OCI-LY1 (cell line): ENCODE data around the gene RAB13.

Experiments used
- H2AFZ ChIP-seq: fragments of 200-600 bp; sonication (generic), shearing (Covaris generic); 2 replicates; pipeline ENCODE4 v1.6.0; 2014; ENCODE audit warnings: antibody characterized with exemption, mild to moderate bottlenecking, low read length
- H3F3A ChIP-seq: fragments of 200-600 bp; sonication (generic), shearing (Covaris generic); 2 replicates; pipeline ENCODE4 v1.6.0; 2014; ENCODE audit warnings: mild to moderate bottlenecking, antibody characterized with exemption, low read length, moderate library complexity; ENCODE audit not compliant: insufficient read depth
- H3K27ac ChIP-seq: fragments of 200-600 bp; sonication (generic); 2 replicates; pipeline ENCODE4 v1.5.1; 2014; ENCODE audit warnings: low read length, mixed run types, mild to moderate bottlenecking, low read depth; ENCODE audit not compliant: poor library complexity, severe bottlenecking
- H3K27me3 ChIP-seq: fragments of 200-600 bp; sonication (generic); 2 replicates; pipeline ENCODE4 v1.6.0; 2014; ENCODE audit warnings: antibody characterized with exemption, mild to moderate bottlenecking, low read length, moderate library complexity; ENCODE audit not compliant: insufficient read depth
- H3K36me3 ChIP-seq: fragments of 200-600 bp; sonication (generic); 2 replicates; pipeline ENCODE4 v1.6.1; 2014; ENCODE audit warnings: mild to moderate bottlenecking, antibody characterized with exemption, low read length, moderate library complexity, mixed read lengths; ENCODE audit not compliant: insufficient read depth
- H3K4me1 ChIP-seq: fragments of 200-600 bp; sonication (generic); 2 replicates; pipeline ENCODE4 v1.5.1; 2014; ENCODE audit warnings: mild to moderate bottlenecking, low read length, moderate library complexity; ENCODE audit not compliant: insufficient read depth, severe bottlenecking
- H3K4me2 ChIP-seq: fragments of 200-600 bp; sonication (generic), shearing (Covaris generic); 2 replicates; pipeline ENCODE4 v1.6.1; 2014; ENCODE audit warnings: low read length
- H3K4me3 ChIP-seq: fragments of 200-600 bp; sonication (generic); 2 replicates; pipeline ENCODE4 v1.5.1; 2014; ENCODE audit warnings: low read length, low read depth, mild to moderate bottlenecking, mixed read lengths; ENCODE audit not compliant: poor library complexity, severe bottlenecking
- H3K79me2 ChIP-seq: fragments of 200-600 bp; shearing (Covaris generic); 2 replicates; pipeline ENCODE4 v1.6.1; 2016; ENCODE audit warnings: mixed run types, low read length, mixed read lengths; ENCODE audit not compliant: insufficient read depth
- H3K9ac ChIP-seq: fragments of 200-600 bp; sonication (generic), shearing (Covaris generic); 2 replicates; pipeline ENCODE4 v1.6.1; 2014; ENCODE audit warnings: mild to moderate bottlenecking, low read length, mixed read lengths
- H3K9me2 ChIP-seq: fragments of 200-600 bp; sonication (generic), shearing (Covaris generic); 2 replicates; pipeline ENCODE4 v1.6.1; 2014; ENCODE audit warnings: low read depth, mild to moderate bottlenecking, low read length, mixed read lengths
- H3K9me3 ChIP-seq: fragments of 200-600 bp; shearing (Covaris generic); 2 replicates; pipeline ENCODE4 v1.6.1; 2014; ENCODE audit warnings: low read length, mixed read lengths
- H4K20me1 ChIP-seq: fragments of 200-600 bp; sonication (generic), shearing (Covaris generic); 2 replicates; pipeline ENCODE4 v1.6.0; 2016; ENCODE audit warnings: mild to moderate bottlenecking, low read length; ENCODE audit not compliant: insufficient read depth
- EZH2 ChIP-seq: fragments of 200-600 bp; sonication (generic), shearing (Covaris generic); IDR thresholded peaks from 2 replicates; pipeline ENCODE4 v1.8.0; 2017; ENCODE audit warnings: borderline replicate concordance, mixed run types, mild to moderate bottlenecking, antibody characterized with exemption, low read length, moderate library complexity, mixed read lengths
- TF ChIP-seq, protein P1 (sequence below): fragments of 200-600 bp; sonication (generic), shearing (Covaris generic); IDR thresholded peaks from 2 replicates; pipeline ENCODE4 v1.5.1; 2017; ENCODE audit warnings: mild to moderate bottlenecking, antibody characterized with exemption, low read length, moderate library complexity, mixed read lengths

RAB13 gene

DNA sequence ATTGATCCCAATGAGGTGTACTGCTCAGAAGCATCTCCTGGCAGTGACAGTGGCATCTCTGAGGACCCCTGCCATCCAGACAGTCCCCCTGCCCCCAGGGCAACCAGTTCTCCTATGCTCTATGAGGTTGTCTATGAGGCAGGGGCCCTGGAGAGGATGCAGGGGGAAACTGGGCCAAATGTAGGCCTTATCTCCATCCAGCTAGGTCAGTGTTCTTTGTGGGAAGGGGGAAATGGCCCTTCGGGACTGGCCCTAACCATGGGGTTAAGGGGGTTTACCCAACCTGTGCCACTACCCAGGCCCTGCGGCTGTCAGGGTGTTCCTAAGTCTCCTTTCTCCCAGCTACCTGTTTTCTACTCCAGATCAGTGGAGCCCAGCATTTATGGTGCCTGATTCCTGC, 17.2 kb downstream of the RAB13 start:
- no peaks in the 10 kb centered on the region for H4K20me1 ChIP-seq
- peak overlapping the region; percentile 94 for H3K9ac ChIP-seq
- H3K4me1 ChIP-seq = peaks cover 46% of the 10 kb centered on the region
- no peaks in the 10 kb centered on the region for H3K27me3 ChIP-seq
- H3K9me2 ChIP-seq = no peaks in the 10 kb centered on the region
- no peak for TF ChIP-seq EZH2
- TF ChIP-seq, protein P1, sequence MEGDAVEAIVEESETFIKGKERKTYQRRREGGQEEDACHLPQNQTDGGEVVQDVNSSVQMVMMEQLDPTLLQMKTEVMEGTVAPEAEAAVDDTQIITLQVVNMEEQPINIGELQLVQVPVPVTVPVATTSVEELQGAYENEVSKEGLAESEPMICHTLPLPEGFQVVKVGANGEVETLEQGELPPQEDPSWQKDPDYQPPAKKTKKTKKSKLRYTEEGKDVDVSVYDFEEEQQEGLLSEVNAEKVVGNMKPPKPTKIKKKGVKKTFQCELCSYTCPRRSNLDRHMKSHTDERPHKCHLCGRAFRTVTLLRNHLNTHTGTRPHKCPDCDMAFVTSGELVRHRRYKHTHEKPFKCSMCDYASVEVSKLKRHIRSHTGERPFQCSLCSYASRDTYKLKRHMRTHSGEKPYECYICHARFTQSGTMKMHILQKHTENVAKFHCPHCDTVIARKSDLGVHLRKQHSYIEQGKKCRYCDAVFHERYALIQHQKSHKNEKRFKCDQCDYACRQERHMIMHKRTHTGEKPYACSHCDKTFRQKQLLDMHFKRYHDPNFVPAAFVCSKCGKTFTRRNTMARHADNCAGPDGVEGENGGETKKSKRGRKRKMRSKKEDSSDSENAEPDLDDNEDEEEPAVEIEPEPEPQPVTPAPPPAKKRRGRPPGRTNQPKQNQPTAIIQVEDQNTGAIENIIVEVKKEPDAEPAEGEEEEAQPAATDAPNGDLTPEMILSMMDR = no peak
- H3K27ac ChIP-seq = peak overlapping the region; percentile 96
- H3K4me2 ChIP-seq = peak overlapping the region; percentile 77
- H2AFZ ChIP-seq = no peak overlapping the region
- peaks cover 4% of the 10 kb centered on the region; the same call in 1 of the 2 replicates for H3K79me2 ChIP-seq
- peaks cover 4% of the 10 kb centered on the region; the same call in 1 of the 2 replicates for H3F3A ChIP-seq
- H3K9me3 ChIP-seq = no peaks in the 10 kb centered on the region
- peaks cover 17% of the 10 kb centered on the region for H3K36me3 ChIP-seq
- H3K4me3 ChIP-seq = peak overlapping the region; percentile 91

DNA sequence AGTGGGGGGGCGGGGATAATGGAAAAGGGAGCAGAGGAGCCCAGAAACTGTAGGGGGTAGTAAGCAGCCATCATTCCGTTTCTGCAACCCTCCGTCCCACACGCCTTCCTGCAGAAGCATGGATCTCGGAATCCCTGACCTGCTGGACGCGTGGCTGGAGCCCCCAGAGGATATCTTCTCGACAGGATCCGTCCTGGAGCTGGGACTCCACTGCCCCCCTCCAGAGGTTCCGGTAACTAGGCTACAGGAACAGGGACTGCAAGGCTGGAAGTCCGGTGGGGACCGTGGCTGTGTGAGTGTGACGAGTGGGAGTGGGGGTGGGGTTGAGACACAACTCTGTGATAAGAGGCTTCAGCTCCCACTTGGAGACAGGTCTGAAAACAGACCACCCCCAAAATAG, 17.7 kb downstream of the RAB13 start:
- Histone ChIP-seq H3K27me3 (no peaks in the 10 kb centered on the region), H3K4me1 (peaks cover 48% of the 10 kb centered on the region), H4K20me1 (no peaks in the 10 kb centered on the region), H3K36me3 (peaks cover 11% of the 10 kb centered on the region; the same call in 1 of the 2 replicates), H3K9ac (peak overlapping the region; percentile 94), H3K9me3 (no peaks in the 10 kb centered on the region), H3K9me2 (no peaks in the 10 kb centered on the region), H3K79me2 (peaks cover 4% of the 10 kb centered on the region; the same call in 1 of the 2 replicates), H3F3A (peaks cover 4% of the 10 kb centered on the region; the same call in 1 of the 2 replicates), H3K4me2 (peak overlapping the region; percentile 77), H3K27ac (peak overlapping the region; percentile 96), H2AFZ (no peak overlapping the region), H3K4me3 (peak overlapping the region; percentile 91)
- TF ChIP-seq, protein P1 = no peak
- no peak for TF ChIP-seq EZH2

DNA sequence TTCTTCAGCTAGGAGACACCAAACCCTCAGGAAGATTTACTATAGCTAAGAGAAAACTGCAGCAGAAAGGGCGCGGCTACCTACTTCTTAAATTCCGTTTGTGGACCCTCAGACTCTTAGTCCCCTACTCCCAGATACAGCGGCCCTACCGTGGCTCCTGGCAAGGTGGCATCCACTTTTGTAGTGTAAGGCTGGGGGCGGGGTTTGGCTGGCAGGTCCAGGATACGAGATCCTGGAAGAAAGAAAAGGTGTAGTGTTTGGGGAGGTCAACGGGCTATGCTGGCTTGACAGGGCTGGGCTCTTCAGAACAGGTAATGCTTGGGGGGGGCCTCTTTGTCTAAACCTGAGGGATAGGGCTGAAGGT, 18.2 kb downstream of the RAB13 start:
- Histone ChIP-seq H3F3A (peaks cover 4% of the 10 kb centered on the region; the same call in 1 of the 2 replicates), H3K27ac (peak overlapping the region; percentile 96), H3K79me2 (peaks cover 4% of the 10 kb centered on the region; the same call in 1 of the 2 replicates)

More for the DNA sequence above, 18.2 kb downstream of the RAB13 start:
- Histone ChIP-seq H4K20me1 (no peaks in the 10 kb centered on the region), H3K9ac (peak overlapping the region; percentile 94), H3K27me3 (no peaks in the 10 kb centered on the region), H3K36me3 (peaks cover 7% of the 10 kb centered on the region; the same call in 1 of the 2 replicates), H3K4me2 (peak overlapping the region; percentile 77), H3K9me2 (no peaks in the 10 kb centered on the region), H2AFZ (no peak overlapping the region), H3K9me3 (no peaks in the 10 kb centered on the region), H3K4me3 (peak overlapping the region; percentile 91), H3K4me1 (peaks cover 49% of the 10 kb centered on the region)
- TF ChIP-seq, protein P1 = no peak
- TF ChIP-seq EZH2 = no peak
